ENCODE measurements around the gene ARHGAP24. TPM values are rescaled to one million over a fixed set of nuclear protein-coding genes. Genes with fewer than 3 reads are reported as not detected.

Gene ARHGAP24
- total RNA-seq, 1 experiment from 2014 or later = 1.3 TPM

DNA sequence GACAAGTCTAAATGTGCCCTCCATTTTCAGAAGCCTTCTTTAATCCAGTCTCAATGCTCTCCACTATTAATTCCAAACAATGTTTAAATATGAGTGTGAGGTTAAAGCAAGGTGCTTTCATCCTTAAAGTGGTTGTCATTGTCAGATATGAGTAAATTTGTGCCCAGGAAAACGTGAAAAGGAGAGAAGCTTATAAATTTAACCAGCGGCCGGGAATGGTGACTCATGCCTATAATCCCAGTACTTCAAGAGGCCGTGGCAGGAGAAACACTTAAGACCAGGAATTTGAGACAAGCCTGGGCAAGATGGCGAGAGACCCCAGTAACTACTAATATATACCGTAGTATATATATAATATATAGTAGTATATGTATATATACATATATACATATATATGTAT, 270.0 kb downstream of the ARHGAP24 start:
- peak overlapping the region; percentile 35 for H3K9ac ChIP-seq (ENCODE audit: low read length)
- H4K20me1 ChIP-seq (ENCODE audit: insufficient read depth) = no peaks in the 10 kb centered on the region
- RAD21 ChIA-PET (ENCODE audit: low non-redundant PET in 1 of 2, low total read pairs in 2 of 2, uncharacterized antibody in 2 of 2, unreplicated experiment in 2 of 2) = no interaction called here
- H3K27me3 ChIP-seq (ENCODE audit: insufficient read depth, low read length) = no peaks in the 10 kb centered on the region
- H3K4me3 ChIP-seq (replicated peaks in 1 of 2; ENCODE audit: low read depth in 1 of 2, low read length in 2 of 2) = peak overlapping the region in 1 of 2 experiments; percentile 38; a peak in 2 of 4 replicates
- H3K4me1 ChIP-seq (ENCODE audit: control insufficient read depth in 1 of 2, insufficient read depth in 2 of 2, low read length in 2 of 2) = peaks cover 19 to 59% of the 10 kb centered on the region in 2 experiments
- H2AFZ ChIP-seq (ENCODE audit: low read depth, low read length, poor library complexity, severe bottlenecking) = peak overlapping the region; percentile 96
- H3K9me3 ChIP-seq (ENCODE audit: control insufficient read depth in 1 of 2, insufficient read depth in 1 of 2, low read depth in 1 of 2, low read length in 2 of 2) = no peaks in the 10 kb centered on the region
- ATAC-seq = peak; percentile 53
- no peaks in the 10 kb centered on the region for H3K9me2 ChIP-seq (ENCODE audit: insufficient read depth)
- peak overlapping the region; percentile 78 for H3K4me2 ChIP-seq (ENCODE audit: low read length)
- DNase-seq (ENCODE audit: low read depth, low spot score) = peak; percentile 46
- CTCF ChIA-PET = interaction anchor here (1.0 to 3.3 kb wide), 2 partner anchors 52 to 597 kb away, joined by 4 to 13 read pairs; no protein-coding TSS in a partner anchor
- H3K79me2 ChIP-seq (ENCODE audit: insufficient read depth, low read length) = no peaks in the 10 kb centered on the region
- no peaks in the 10 kb centered on the region for H3K36me3 ChIP-seq (ENCODE audit: control insufficient read depth in 1 of 2, insufficient read depth in 2 of 2, low read length in 2 of 2)
- intact Hi-C loops (cut with micrococcal nuclease) = loop anchor here (5.0 to 10.0 kb wide), 3 partner anchors 270 to 378 kb away; partner anchors contain the start of gene ARHGAP24
- POLR2A ChIA-PET = interaction anchor here (1.6 kb wide), 1 partner anchor 250 kb away, joined by 3 read pairs; no protein-coding TSS in a partner anchor
- no TSS peak for BruUV-seq (replicated peaks)
- TF ChIP-seq ZNF274 (IDR thresholded peaks at IDR 0.05; ENCODE audit: low read depth, low read length) (no peak), YY1 (IDR thresholded peaks at IDR 0.05; ENCODE audit: extremely low read depth, insufficient replicate concordance, low read depth, low read length) (peak; percentile 52), POLR2AphosphoS5 (IDR thresholded peaks at IDR 0.05; ENCODE audit: low read depth, low read length) (no peak), JUND (IDR thresholded peaks at IDR 0.05) (peak; percentile 69), FOSL1 (IDR thresholded peaks at IDR 0.05; ENCODE audit: low read depth) (peak; percentile 66; the same call in 1 of the 2 replicates), CBX3 (IDR thresholded peaks at IDR 0.05; ENCODE audit: low read depth) (peak; percentile 32; the same call in 1 of the 2 replicates), POLR2A (IDR thresholded peaks at IDR 0.05; ENCODE audit: borderline replicate concordance, extremely low read depth, insufficient read depth, insufficient read length) (no peak), EZH2phosphoT487 (IDR thresholded peaks at IDR 0.05; ENCODE audit: borderline replicate concordance) (no peak), SP1 (IDR thresholded peaks at IDR 0.05; ENCODE audit: low read depth) (no peak; the same call in none of the 2 replicates), TCF7L2 (IDR thresholded peaks at IDR 0.05; ENCODE audit: borderline replicate concordance, extremely low read depth, insufficient read depth, insufficient read length) (peak; percentile 30)
- TF ChIP-seq, protein P1, sequence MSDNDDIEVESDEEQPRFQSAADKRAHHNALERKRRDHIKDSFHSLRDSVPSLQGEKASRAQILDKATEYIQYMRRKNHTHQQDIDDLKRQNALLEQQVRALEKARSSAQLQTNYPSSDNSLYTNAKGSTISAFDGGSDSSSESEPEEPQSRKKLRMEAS (IDR thresholded peaks at IDR 0.05) = 0 out of 2 replicates have a peak, but pooled peaks have one; percentile 11
- TF ChIP-seq, protein P2, sequence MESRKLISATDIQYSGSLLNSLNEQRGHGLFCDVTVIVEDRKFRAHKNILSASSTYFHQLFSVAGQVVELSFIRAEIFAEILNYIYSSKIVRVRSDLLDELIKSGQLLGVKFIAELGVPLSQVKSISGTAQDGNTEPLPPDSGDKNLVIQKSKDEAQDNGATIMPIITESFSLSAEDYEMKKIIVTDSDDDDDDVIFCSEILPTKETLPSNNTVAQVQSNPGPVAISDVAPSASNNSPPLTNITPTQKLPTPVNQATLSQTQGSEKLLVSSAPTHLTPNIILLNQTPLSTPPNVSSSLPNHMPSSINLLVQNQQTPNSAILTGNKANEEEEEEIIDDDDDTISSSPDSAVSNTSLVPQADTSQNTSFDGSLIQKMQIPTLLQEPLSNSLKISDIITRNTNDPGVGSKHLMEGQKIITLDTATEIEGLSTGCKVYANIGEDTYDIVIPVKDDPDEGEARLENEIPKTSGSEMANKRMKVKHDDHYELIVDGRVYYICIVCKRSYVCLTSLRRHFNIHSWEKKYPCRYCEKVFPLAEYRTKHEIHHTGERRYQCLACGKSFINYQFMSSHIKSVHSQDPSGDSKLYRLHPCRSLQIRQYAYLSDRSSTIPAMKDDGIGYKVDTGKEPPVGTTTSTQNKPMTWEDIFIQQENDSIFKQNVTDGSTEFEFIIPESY (IDR thresholded peaks at IDR 0.05; ENCODE audit: extremely low read depth, insufficient replicate concordance, low read length) = no peak
- TF ChIP-seq, protein P3, sequence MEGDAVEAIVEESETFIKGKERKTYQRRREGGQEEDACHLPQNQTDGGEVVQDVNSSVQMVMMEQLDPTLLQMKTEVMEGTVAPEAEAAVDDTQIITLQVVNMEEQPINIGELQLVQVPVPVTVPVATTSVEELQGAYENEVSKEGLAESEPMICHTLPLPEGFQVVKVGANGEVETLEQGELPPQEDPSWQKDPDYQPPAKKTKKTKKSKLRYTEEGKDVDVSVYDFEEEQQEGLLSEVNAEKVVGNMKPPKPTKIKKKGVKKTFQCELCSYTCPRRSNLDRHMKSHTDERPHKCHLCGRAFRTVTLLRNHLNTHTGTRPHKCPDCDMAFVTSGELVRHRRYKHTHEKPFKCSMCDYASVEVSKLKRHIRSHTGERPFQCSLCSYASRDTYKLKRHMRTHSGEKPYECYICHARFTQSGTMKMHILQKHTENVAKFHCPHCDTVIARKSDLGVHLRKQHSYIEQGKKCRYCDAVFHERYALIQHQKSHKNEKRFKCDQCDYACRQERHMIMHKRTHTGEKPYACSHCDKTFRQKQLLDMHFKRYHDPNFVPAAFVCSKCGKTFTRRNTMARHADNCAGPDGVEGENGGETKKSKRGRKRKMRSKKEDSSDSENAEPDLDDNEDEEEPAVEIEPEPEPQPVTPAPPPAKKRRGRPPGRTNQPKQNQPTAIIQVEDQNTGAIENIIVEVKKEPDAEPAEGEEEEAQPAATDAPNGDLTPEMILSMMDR (IDR thresholded peaks at IDR 0.05 in 2 of 3, conservative IDR thresholded peaks at IDR 0.05 in 1 of 3; ENCODE audit: borderline replicate concordance in 1 of 3, insufficient read depth in 1 of 3, low read depth in 2 of 3, low read length in 2 of 3) = no peak
- H3K27ac ChIP-seq (ENCODE audit: low read depth, low read length) = peak overlapping the region; percentile 53; the same call in 1 of the 2 replicates
